ENCODE data around the gene AGL.
"Not testable (repeated sequence)": the region's sequence is repeated elsewhere in the genome, so short reads cannot be mapped to it uniquely, and the experiment has no call there.

DNA sequence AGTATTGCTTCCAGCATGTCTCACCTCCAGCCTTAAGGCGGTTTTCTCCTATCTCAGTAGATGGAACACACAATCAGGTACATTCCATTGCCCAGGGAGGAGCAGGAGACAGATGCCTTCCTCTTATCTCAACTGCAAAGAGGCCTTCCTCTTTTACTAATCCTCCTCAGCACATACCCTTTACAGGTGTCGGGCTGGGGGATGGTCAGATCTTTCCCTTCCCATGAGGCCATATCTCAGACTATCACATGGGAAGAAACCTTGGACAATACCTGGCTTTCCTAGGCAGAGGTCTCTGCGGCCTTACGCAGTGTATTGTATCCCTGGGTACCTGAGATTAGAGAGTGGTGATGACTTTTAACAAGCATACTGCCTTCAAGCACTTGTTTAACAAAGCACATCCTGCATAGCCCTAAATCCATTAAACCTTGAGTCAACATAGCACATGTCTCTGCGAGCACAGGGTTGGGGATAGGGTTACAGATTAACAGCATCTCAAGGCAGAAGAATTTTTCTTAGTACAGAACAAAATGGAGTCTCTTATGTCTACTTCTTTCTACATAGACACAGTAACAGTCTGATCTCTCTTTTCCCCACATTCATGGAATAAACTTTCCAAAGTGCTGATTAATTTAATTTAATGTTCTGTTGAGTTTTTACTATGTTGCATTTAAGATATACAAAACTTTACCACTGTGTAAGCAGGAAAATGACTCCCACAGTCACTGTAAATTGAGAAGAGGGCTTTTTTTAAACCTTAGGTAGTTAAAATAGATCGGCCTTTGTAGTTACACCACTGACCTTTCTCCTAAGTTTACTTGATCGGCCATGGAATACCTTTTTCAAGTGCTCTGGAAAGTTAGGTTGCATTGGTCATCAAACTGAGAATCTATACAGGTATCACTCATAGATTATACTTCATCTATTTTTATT, 13.7 kb upstream of the AGL start:
- not testable (repeated sequence) for TF ChIP-seq POLR2A (IDR thresholded peaks at IDR 0.05); POLR2AphosphoS5 (IDR thresholded peaks at IDR 0.05); EP300 (IDR thresholded peaks at IDR 0.05; ENCODE audit: low read depth)
- TF ChIP-seq, protein P1, sequence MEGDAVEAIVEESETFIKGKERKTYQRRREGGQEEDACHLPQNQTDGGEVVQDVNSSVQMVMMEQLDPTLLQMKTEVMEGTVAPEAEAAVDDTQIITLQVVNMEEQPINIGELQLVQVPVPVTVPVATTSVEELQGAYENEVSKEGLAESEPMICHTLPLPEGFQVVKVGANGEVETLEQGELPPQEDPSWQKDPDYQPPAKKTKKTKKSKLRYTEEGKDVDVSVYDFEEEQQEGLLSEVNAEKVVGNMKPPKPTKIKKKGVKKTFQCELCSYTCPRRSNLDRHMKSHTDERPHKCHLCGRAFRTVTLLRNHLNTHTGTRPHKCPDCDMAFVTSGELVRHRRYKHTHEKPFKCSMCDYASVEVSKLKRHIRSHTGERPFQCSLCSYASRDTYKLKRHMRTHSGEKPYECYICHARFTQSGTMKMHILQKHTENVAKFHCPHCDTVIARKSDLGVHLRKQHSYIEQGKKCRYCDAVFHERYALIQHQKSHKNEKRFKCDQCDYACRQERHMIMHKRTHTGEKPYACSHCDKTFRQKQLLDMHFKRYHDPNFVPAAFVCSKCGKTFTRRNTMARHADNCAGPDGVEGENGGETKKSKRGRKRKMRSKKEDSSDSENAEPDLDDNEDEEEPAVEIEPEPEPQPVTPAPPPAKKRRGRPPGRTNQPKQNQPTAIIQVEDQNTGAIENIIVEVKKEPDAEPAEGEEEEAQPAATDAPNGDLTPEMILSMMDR (IDR thresholded peaks at IDR 0.05): not testable (repeated sequence)
